SK-N-SH (cell line): ENCODE data around the gene LRIT3. TPM values are rescaled to one million over a fixed set of nuclear protein-coding genes. Genes with fewer than 3 reads are reported as not detected.

Source experiments
- CTCF ChIA-PET: fragments of 300-600, 350-600 bp; formaldehyde crosslinking; extraction: SDS; loops from one replicate; lab custom pipeline; 2021; lab: Yijun Ruan, JAX
- POLR2A ChIA-PET: fragments of 350-600 bp; sonication (Branson Sonifier 250); formaldehyde crosslinking; extraction: SDS; loops from one replicate; lab custom pipeline; 2020; ENCODE audit warnings: antibody characterized with exemption, inconsistent platforms; lab: Yijun Ruan, JAX
- DNase-seq: peaks from one replicate; pipeline ENCODE4 v3.0.0; 2012
- H2AFZ ChIP-seq: fragments of 200-600 bp; sonication (generic); 2 replicates; pipeline ENCODE4 v1.8.1; 2016; ENCODE audit warnings: antibody characterized with exemption, mild to moderate bottlenecking, low read depth
- H3F3A ChIP-seq: fragments of 200-600 bp; sonication (generic); replicated peaks from 2 replicates; pipeline ENCODE3; 2016; ENCODE audit warnings: antibody characterized with exemption, mild to moderate bottlenecking; ENCODE audit not compliant: insufficient read depth
- H3K27ac ChIP-seq, 2 experiments: fragments of 200-500 bp in 1 of 2; fragments of 200-600 bp in 1 of 2; sonication (Bioruptor generic) in 1 of 2; sonication (generic), shearing (Covaris generic) in 1 of 2; 2 replicates each; pipeline versions ENCODE4 v1.5.1 to v1.6.1; 2014 to 2016; ENCODE audit warnings: low read depth in 2 of 2, inconsistent platforms in 1 of 2, low read length in 1 of 2, mild to moderate bottlenecking in 1 of 2, mixed read lengths in 1 of 2
- H3K27me3 ChIP-seq: fragments of 200-600 bp; sonication (generic), shearing (Covaris generic); 2 replicates; pipeline ENCODE4 v1.6.1; 2016; ENCODE audit warnings: mixed run types; ENCODE audit not compliant: insufficient read depth
- H3K36me3 ChIP-seq, 2 experiments: fragments of 200-500 bp in 1 of 2; fragments of 200-600 bp in 1 of 2; sonication (Bioruptor generic) in 1 of 2; sonication (generic) in 1 of 2; replicated peaks in 1 of 2; 2 replicates each; pipeline versions ENCODE3 to v1.5.1; 2014 to 2016; ENCODE audit warnings: low read length in 1 of 2, mild to moderate bottlenecking in 1 of 2; ENCODE audit not compliant: insufficient read depth in 2 of 2, control insufficient read depth in 1 of 2
- H3K4me1 ChIP-seq, 2 experiments: fragments of 200-500 bp in 1 of 2; fragments of 200-600 bp in 1 of 2; sonication (Bioruptor generic) in 1 of 2; sonication (generic), shearing (Covaris generic) in 1 of 2; 2 replicates each; pipeline versions ENCODE4 v1.5.1 to v1.6.1; 2014 to 2016; ENCODE audit warnings: low read depth in 1 of 2, low read length in 1 of 2, mixed run types in 1 of 2; ENCODE audit not compliant: insufficient read depth in 2 of 2, control insufficient read depth in 1 of 2
- H3K4me2 ChIP-seq: fragments of 200-600 bp; sonication (generic), shearing (Covaris generic); 2 replicates; pipeline ENCODE4 v1.6.1; 2017; ENCODE audit warnings: mixed run types
- H3K4me3 ChIP-seq, 2 experiments: fragments of 200-500 bp in 1 of 2; fragments of 200-600 bp in 1 of 2; sonication (Bioruptor generic) in 1 of 2; sonication (generic), shearing (Covaris generic) in 1 of 2; 2 replicates each; pipeline versions ENCODE4 v1.5.1 to v1.8.1; 2014 to 2016; ENCODE audit warnings: low read depth in 2 of 2, inconsistent platforms in 1 of 2, low read length in 1 of 2, mild to moderate bottlenecking in 1 of 2, mixed read lengths in 1 of 2, moderate library complexity in 1 of 2
- H3K79me2 ChIP-seq: fragments of 200-600 bp; sonication (generic); 2 replicates; pipeline ENCODE4 v1.8.1; 2017; ENCODE audit warnings: mild to moderate bottlenecking; ENCODE audit not compliant: insufficient read depth
- H3K9ac ChIP-seq: fragments of 200-600 bp; sonication (generic); 2 replicates; pipeline ENCODE4 v1.6.1; 2017; ENCODE audit warnings: mixed run types
- H3K9me2 ChIP-seq: fragments of 200-600 bp; sonication (generic); 2 replicates; pipeline ENCODE4 v1.6.1; 2017; ENCODE audit warnings: mixed run types
- H3K9me3 ChIP-seq: fragments of 200-600 bp; sonication (generic); 2 replicates; pipeline ENCODE4 v1.6.1; 2017; ENCODE audit warnings: mixed run types, mild to moderate bottlenecking, moderate library complexity
- H4K20me1 ChIP-seq: fragments of 200-600 bp; sonication (generic); 2 replicates; pipeline ENCODE4 v1.6.1; 2017; ENCODE audit warnings: mild to moderate bottlenecking, mixed run types; ENCODE audit not compliant: insufficient read depth
- CHD2 ChIP-seq: fragments of 150-350 bp; IDR thresholded peaks from 2 replicates; pipeline ENCODE4 v1.6.1; 2018; ENCODE audit warnings: low read length; ENCODE audit not compliant: partially characterized antibody
- CTCF ChIP-seq: fragments of 200-600 bp; sonication (generic); IDR thresholded peaks from 2 replicates; pipeline ENCODE4 v1.6.1; 2017; ENCODE audit warnings: antibody characterized with exemption, mild to moderate bottlenecking, moderate library complexity
- EP300 ChIP-seq, 2 experiments: IDR thresholded peaks; 2 replicates each; pipeline versions ENCODE4 v1.4.0 to v1.6.1; 2012; ENCODE audit warnings: borderline replicate concordance in 1 of 2, low read depth in 1 of 2, low read length in 1 of 2
- EZH2phosphoT487 ChIP-seq: fragments of 200-600 bp; sonication (generic); IDR thresholded peaks from 2 replicates; pipeline ENCODE4 v1.6.1; 2017; ENCODE audit warnings: low read depth, mixed run types, mild to moderate bottlenecking, antibody characterized with exemption, moderate library complexity, borderline replicate concordance
- FOXJ3 ChIP-seq: sonication (generic); formaldehyde crosslinking; IDR thresholded peaks from 2 replicates; pipeline ENCODE4 v1.5.1; 2020; ENCODE audit warnings: mild to moderate bottlenecking, missing genetic modification reagents
- GATA2 ChIP-seq: sonication (generic); formaldehyde crosslinking; IDR thresholded peaks from 2 replicates; pipeline ENCODE4 v1.5.0; 2020; ENCODE audit warnings: mild to moderate bottlenecking, missing genetic modification reagents
- JUND ChIP-seq: IDR thresholded peaks from 2 replicates; pipeline ENCODE4 v1.4.0; 2012
- MEF2A ChIP-seq: IDR thresholded peaks from 2 replicates; pipeline ENCODE4 v1.4.0; 2012; ENCODE audit warnings: low read depth, borderline replicate concordance
- MXI1 ChIP-seq: IDR thresholded peaks from 2 replicates; pipeline ENCODE4 v1.6.1; 2012; ENCODE audit warnings: mild to moderate bottlenecking, low read depth, low read length, improper control_type of control experiment
- NRF1 ChIP-seq: IDR thresholded peaks from 2 replicates; pipeline ENCODE4 v1.6.1; 2012; ENCODE audit warnings: low read depth, mild to moderate bottlenecking, low read length
- POLR2AphosphoS5 ChIP-seq: IDR thresholded peaks from 2 replicates; pipeline ENCODE4 v1.6.1; 2012; ENCODE audit warnings: low read depth, low read length
- RCOR1 ChIP-seq: fragments of 150-350 bp; IDR thresholded peaks from 2 replicates; pipeline ENCODE4 v1.6.1; 2017; ENCODE audit warnings: antibody characterized with exemption, low read length
- RFX5 ChIP-seq: IDR thresholded peaks from 2 replicates; pipeline ENCODE4 v1.6.1; 2012; ENCODE audit warnings: mild to moderate bottlenecking, improper control_type of control experiment, low read length
- SIN3A ChIP-seq: IDR thresholded peaks from 2 replicates; pipeline ENCODE4 v1.6.1; 2012; ENCODE audit warnings: low read depth, mild to moderate bottlenecking, low read length, moderate library complexity, borderline replicate concordance
- TAF1 ChIP-seq: IDR thresholded peaks from 2 replicates; pipeline ENCODE4 v1.6.1; 2012; ENCODE audit warnings: low read depth, mild to moderate bottlenecking, low read length, moderate library complexity, borderline replicate concordance
- TCF12 ChIP-seq: IDR thresholded peaks from 2 replicates; pipeline ENCODE4 v1.4.0; 2012
- YY1 ChIP-seq: IDR thresholded peaks from 2 replicates; pipeline ENCODE4 v1.4.0; 2012; ENCODE audit warnings: low read depth, mild to moderate bottlenecking
- WGBS: methylation state at CpG from one replicate; pipeline ENCODE4 v1.1.6; 2017; ENCODE audit warnings: low lambda C conversion rate; 5-methylcytosine and 5-hydroxymethylcytosine counted together
- polyA plus RNA-seq, 3 experiments: library from polyadenylated mRNA; depleted of rRNA; stranded (reverse); fragments of >200 nt; gene quantifications; 2 replicates each; pipeline ENCODE4 v1.2.3, GENCODE V29; 2012
- TF ChIP-seq, protein P1 (sequence below): IDR thresholded peaks from 2 replicates; pipeline ENCODE4 v1.4.0; 2012; ENCODE audit warnings: low read depth, borderline replicate concordance

The LRIT3 gene
- polyA plus RNA-seq, 1 of the 3 experiments (the other 2 are of a cell fraction): not detected

- Histone ChIP-seq H3K27me3 (no peaks in the 10 kb centered on the region), H3K4me3 (no peak overlapping the region), H3K79me2 (no peaks in the 10 kb centered on the region), H3K9ac (no peak overlapping the region), H3F3A (no peaks in the 10 kb centered on the region), H3K27ac (no peak overlapping the region), H3K4me1 (no peaks in the 10 kb centered on the region), H3K36me3 (no peaks in the 10 kb centered on the region), H2AFZ (no peak overlapping the region), H4K20me1 (no peaks in the 10 kb centered on the region), H3K9me3 (no peaks in the 10 kb centered on the region), H3K9me2 (no peaks in the 10 kb centered on the region), H3K4me2 (no peak overlapping the region)
- 83% methylated on average over 3 of the region's 3 CpGs for WGBS
- DNase-seq: no peak
- TF ChIP-seq POLR2AphosphoS5: no peak
- TF ChIP-seq EP300 (IDR thresholded peaks at IDR 0.05; ENCODE audit: borderline replicate concordance in 1 of 2, low read depth in 1 of 2, low read length in 1 of 2): no peak
- POLR2A ChIA-PET: no interaction called here
- CTCF ChIA-PET: interaction anchor here (1.8 kb wide), 1 partner anchor 11 kb away, joined by 8 read pairs; no protein-coding TSS in a partner anchor
These were observed 10.9 kb upstream of the LRIT3 start for GRCh38 chr4:109836985-109837384.

GRCh38 chr4:109846395-109847098 is 1.4 kb upstream of the LRIT3 start:
- no peak overlapping the region for H2AFZ ChIP-seq
- no peaks in the 10 kb centered on the region for H4K20me1 ChIP-seq
- 25% methylated on average over 6 of the region's 6 CpGs for WGBS
- H3K9ac ChIP-seq: no peak overlapping the region
- no peaks in the 10 kb centered on the region for H3K4me1 ChIP-seq
- H3F3A ChIP-seq: no peaks in the 10 kb centered on the region
- no peak for TF ChIP-seq MEF2A
- H3K9me3 ChIP-seq: no peaks in the 10 kb centered on the region
- no peak overlapping the region for H3K27ac ChIP-seq
- H3K4me3 ChIP-seq: no peak overlapping the region
- H3K27me3 ChIP-seq: peaks cover 5% of the 10 kb centered on the region; the same call in 1 of the 2 replicates
- CTCF ChIA-PET: interaction anchor here (1.0 to 1.1 kb wide), 2 partner anchors 16 to 419 kb away, joined by 3 read pairs; no protein-coding TSS in a partner anchor
- no peak for DNase-seq
- no peaks in the 10 kb centered on the region for H3K36me3 ChIP-seq
- H3K9me2 ChIP-seq: no peaks in the 10 kb centered on the region
- H3K4me2 ChIP-seq: no peak overlapping the region
- POLR2A ChIA-PET: no interaction called here
- no peaks in the 10 kb centered on the region for H3K79me2 ChIP-seq

GRCh38 chr4:109848501-109848900 is 594 bp downstream of the LRIT3 start:
- no peak overlapping the region for H3K9ac ChIP-seq
- no peaks in the 10 kb centered on the region for H3K79me2 ChIP-seq
- H4K20me1 ChIP-seq: no peaks in the 10 kb centered on the region
- DNase-seq: no peak
- 44% methylated on average over 2 of the region's 2 CpGs for WGBS
- no peaks in the 10 kb centered on the region for H3K36me3 ChIP-seq
- CTCF ChIA-PET: interaction anchor here (1.0 kb wide), 1 partner anchor 15 kb away, joined by 3 read pairs; no protein-coding TSS in a partner anchor
- POLR2A ChIA-PET: no interaction called here
- H3K4me2 ChIP-seq: no peak overlapping the region
- H3F3A ChIP-seq: no peaks in the 10 kb centered on the region
- 0 out of 2 replicates have a peak, but pooled peaks cover 5% of the 10 kb centered on the region for H3K27me3 ChIP-seq
- H3K4me3 ChIP-seq: no peak overlapping the region
- no peak for TF ChIP-seq EZH2phosphoT487
- TF ChIP-seq MXI1: no peak
- no peak for TF ChIP-seq MEF2A
- no peak for TF ChIP-seq FOXJ3 (CRISPR knock-in tag)
- TF ChIP-seq RCOR1: no peak
- no peak for TF ChIP-seq NRF1
- no peak for TF ChIP-seq SIN3A
- no peak for TF ChIP-seq GATA2 (CRISPR knock-in tag)
- TF ChIP-seq, protein P1, sequence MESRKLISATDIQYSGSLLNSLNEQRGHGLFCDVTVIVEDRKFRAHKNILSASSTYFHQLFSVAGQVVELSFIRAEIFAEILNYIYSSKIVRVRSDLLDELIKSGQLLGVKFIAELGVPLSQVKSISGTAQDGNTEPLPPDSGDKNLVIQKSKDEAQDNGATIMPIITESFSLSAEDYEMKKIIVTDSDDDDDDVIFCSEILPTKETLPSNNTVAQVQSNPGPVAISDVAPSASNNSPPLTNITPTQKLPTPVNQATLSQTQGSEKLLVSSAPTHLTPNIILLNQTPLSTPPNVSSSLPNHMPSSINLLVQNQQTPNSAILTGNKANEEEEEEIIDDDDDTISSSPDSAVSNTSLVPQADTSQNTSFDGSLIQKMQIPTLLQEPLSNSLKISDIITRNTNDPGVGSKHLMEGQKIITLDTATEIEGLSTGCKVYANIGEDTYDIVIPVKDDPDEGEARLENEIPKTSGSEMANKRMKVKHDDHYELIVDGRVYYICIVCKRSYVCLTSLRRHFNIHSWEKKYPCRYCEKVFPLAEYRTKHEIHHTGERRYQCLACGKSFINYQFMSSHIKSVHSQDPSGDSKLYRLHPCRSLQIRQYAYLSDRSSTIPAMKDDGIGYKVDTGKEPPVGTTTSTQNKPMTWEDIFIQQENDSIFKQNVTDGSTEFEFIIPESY: no peak
- TF ChIP-seq CTCF: no peak
- TF ChIP-seq TAF1: no peak
- no peak for TF ChIP-seq RFX5
- TF ChIP-seq YY1: no peak
- no peak for TF ChIP-seq TCF12
- TF ChIP-seq CHD2: no peak
- no peak for TF ChIP-seq JUND
- no peaks in the 10 kb centered on the region for H3K9me2 ChIP-seq
- no peak overlapping the region for H2AFZ ChIP-seq
- H3K27ac ChIP-seq: no peak overlapping the region
- H3K9me3 ChIP-seq: no peaks in the 10 kb centered on the region
- H3K4me1 ChIP-seq: no peaks in the 10 kb centered on the region
